HG03354 (cell line): ENCODE results near the gene ZKSCAN1.
A peak's percentile ranks its signal among the peaks of the same experiment; 100 is the strongest.

Experiments used
- ATAC-seq: cut with Tn5 transposase; IDR thresholded peaks from one replicate; pipeline ENCODE4 v1.9.1; 2021; ENCODE audit warnings: mild to moderate bottlenecking; ENCODE audit not compliant: unreplicated experiment, poor library complexity, severe bottlenecking

ZKSCAN1 gene

DNA sequence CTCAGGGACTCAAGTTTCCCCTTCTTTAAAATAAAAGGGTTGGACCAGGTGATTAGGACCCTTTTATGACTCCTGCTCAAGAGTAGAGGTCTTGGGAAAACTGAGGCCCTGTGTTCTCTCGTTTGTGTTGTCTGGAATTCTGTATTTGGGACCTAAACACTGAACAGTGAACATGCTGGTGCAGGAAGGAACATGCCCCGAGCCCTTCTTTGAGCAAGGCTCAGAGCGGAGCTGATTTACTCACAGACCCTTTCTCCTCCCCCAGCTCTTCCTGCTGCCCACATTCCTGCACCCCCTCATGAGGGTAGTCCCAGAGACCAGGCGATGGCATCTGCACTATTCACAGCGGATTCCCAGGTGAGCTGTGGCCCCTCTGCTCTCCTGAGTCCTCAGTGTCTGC is 14.2 kb downstream of the ZKSCAN1 start:
- no peak for ATAC-seq

GRCh38 chr7:100033526-100033925 is 18.1 kb downstream of the ZKSCAN1 start:
- ATAC-seq, result no peak

GRCh38 chr7:100034871-100035510 is 19.6 kb downstream of the ZKSCAN1 start:
- no peak for ATAC-seq

DNA sequence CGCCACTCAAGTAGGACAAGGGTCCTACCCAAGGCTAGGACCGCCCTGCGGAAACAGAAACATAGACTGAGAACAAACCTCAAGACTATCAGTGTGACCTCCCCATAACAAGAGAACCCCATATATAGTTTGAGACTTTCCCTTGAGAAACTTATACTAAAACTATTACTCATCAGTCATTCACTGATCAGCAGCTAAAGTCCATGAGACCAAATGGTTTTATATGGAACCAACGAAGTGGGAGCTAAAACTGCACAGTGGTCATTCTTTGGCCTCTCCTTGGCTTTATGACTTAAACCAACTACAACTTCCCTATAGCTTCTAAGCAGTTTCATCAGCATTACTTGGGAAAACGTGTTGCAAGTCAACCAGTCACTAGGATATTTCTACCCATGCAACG is 20.5 kb downstream of the ZKSCAN1 start:
- no peak for ATAC-seq

DNA sequence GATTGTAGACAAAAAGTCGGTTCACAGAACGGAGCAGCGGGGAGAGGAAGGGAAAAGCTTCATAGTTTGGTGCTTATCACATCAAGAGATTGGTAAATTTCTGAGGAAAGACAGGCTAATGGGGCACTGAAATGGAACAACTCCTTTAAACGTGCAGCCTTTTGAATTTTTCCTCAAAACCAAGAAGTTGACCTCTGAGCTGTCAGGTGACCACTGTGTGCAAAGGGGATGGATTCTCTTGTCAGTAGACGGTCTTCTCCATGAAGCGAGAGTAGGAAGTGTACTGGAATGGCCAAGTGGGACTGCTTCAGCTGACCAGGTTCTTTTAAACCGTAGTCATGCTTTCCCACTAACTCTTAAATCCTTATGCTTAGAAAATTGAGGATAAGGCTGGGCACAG is 22.9 kb downstream of the ZKSCAN1 start:
- no peak for ATAC-seq

GRCh38 chr7:100040575-100040974 is 25.2 kb downstream of the ZKSCAN1 start:
- ATAC-seq, result no peak

GRCh38 chr7:100044718-100045117 is 29.3 kb downstream of the ZKSCAN1 start:
- no peak for ATAC-seq

- no peak for ATAC-seq
Observed at GRCh38 chr7:100048680-100049079, 33.3 kb downstream of the ZKSCAN1 start.

- peak; percentile 92 for ATAC-seq
Observed at GRCh38 chr7:100049441-100050291, 34.3 kb downstream of the ZKSCAN1 start, which contains the start of gene ZSCAN21. Gene ZSCAN21, plus strand, starts transcription at chr7:100049774. Its CDS starts 7,233 bp downstream, at chr7:100057007.

DNA sequence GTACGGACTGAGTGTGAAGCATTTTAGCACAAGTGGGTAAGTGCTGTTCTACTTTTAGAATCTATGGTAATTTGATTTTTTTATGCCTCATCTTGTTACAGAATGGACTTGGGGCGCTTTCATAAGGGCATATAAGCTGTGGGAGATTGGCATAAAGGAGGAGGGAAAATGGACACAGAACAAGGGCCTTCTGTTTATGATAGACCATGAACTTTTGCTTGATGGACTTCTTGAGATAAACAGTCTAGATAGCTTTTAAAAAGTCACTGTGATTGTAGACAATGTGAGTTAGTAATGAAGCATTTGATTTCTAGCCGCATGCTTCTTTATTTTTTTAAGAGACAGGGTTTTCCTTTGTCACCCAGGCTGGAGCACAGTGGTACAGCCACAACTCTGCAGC is 36.2 kb downstream of the ZKSCAN1 start:
- no peak for ATAC-seq

- ATAC-seq, result no peak
Observed at GRCh38 chr7:100053215-100053614, 37.8 kb downstream of the ZKSCAN1 start.

DNA sequence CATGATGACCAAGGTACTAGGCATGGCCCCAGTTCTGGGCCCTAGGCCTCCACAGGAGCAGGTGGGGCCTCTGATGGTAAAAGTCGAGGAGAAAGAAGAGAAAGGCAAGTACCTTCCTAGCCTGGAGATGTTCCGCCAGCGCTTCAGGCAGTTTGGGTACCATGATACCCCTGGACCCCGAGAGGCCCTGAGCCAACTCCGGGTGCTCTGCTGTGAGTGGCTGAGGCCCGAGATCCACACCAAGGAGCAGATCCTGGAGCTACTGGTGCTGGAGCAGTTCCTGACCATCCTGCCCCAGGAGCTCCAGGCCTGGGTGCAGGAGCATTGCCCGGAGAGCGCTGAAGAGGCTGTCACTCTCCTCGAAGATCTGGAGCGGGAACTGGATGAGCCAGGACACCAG is 41.6 kb downstream of the ZKSCAN1 start:
- ATAC-seq, result no peak

DNA sequence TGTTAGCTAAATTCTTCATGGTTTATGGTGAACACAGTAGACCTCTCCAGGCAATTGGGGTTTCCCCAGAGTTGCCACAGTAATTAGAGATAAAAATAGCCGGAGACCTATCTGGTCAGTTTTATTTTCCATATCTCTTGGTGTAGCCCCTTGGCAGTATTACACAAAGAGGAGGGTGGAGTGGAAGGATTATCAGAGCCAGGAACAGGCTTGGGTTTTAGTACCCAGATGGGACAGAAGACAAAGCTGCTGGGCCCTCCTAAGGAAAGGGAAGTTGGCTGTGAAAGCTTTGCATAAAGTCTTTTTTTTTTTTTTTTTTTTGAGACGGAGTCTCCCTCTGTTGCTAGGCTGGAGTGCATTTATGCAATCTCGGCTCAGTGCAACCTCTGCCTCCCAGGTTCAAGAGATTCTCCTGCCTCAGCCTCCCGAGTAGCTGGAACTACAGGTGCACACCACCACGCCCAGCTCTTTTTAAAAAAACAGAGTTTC is 43.9 kb downstream of the ZKSCAN1 start:
- no peak for ATAC-seq

DNA sequence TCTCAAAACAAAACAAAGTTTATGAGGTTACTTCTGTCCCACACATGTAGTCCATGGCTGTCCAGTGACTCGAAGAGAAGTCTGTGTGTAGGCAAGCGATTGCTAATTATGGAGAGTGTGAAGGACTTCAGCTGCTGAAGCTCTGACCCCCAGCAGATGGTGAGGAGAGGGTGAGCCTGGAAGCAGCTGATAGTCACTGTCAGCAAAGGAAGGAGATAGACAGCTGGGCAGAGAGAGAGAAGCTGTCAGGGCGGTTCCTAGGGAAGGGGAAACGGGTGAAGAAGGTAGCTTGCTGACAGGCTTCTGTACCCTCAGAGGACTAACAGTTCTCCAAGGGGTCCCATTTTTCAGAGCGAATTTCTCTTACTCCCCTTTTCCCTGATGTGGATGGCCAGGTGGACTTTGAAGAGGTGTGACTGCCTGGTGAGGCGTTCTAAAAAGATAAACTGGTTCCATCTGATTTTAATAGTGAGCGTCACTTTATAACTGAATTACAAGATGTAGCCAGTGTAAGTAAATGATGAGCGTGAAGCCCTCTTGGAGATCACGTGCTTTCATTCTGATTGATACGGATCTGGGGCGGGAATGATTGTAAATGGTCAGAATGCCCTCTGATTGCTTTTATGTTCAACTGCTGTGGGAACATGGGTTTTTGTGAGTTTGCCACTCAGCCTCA is 46.3 kb downstream of the ZKSCAN1 start:
- no peak for ATAC-seq

GRCh38 chr7:100063376-100063775 is 48.0 kb downstream of the ZKSCAN1 start:
- no peak for ATAC-seq

GRCh38 chr7:100064162-100064561 is 48.8 kb downstream of the ZKSCAN1 start:
- no peak for ATAC-seq

GRCh38 chr7:100065452-100066186 is 50.2 kb downstream of the ZKSCAN1 start:
- ATAC-seq, result no peak

- ATAC-seq, result no peak
Observed at GRCh38 chr7:100066953-100067352, 51.6 kb downstream of the ZKSCAN1 start.

DNA sequence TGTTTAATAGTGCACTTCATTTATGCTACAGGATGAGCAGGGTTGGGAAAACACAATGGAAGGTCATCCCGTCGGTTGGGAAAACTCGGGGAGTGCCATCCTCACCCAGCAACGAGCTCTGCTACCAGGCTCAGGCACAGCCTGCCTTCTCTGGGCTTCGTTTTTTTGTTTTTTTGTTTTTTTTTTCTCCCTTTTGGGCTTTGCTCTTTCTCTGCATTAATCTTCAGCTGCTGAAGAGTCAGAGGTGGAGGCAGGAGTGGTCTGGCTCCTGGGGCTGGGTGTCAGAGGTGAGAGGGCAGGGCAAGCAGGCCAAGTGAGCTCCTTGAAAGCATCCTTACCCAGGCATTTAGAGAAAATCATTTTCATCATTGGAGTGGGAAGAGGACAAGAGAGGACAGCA is 54.6 kb downstream of the ZKSCAN1 start:
- no peak for ATAC-seq
